UCSD-AML1 (cell line): ENCODE data around the gene ERFL.
"Not testable (repeated sequence)": the region's sequence is repeated elsewhere in the genome, so short reads cannot be mapped to it uniquely, and the experiment has no call there.

Experiments used
- DNase-seq: peaks from one replicate; lab custom pipeline; 2025; ENCODE audit not compliant: unreplicated experiment; lab: John Stamatoyannopoulos, UW

ERFL gene

GRCh38 chr19:41879670-41880328 is 48.5 kb downstream of the ERFL start:
- no peak for DNase-seq

GRCh38 chr19:41879080-41879479 is 49.2 kb downstream of the ERFL start:
- no peak for DNase-seq

DNA sequence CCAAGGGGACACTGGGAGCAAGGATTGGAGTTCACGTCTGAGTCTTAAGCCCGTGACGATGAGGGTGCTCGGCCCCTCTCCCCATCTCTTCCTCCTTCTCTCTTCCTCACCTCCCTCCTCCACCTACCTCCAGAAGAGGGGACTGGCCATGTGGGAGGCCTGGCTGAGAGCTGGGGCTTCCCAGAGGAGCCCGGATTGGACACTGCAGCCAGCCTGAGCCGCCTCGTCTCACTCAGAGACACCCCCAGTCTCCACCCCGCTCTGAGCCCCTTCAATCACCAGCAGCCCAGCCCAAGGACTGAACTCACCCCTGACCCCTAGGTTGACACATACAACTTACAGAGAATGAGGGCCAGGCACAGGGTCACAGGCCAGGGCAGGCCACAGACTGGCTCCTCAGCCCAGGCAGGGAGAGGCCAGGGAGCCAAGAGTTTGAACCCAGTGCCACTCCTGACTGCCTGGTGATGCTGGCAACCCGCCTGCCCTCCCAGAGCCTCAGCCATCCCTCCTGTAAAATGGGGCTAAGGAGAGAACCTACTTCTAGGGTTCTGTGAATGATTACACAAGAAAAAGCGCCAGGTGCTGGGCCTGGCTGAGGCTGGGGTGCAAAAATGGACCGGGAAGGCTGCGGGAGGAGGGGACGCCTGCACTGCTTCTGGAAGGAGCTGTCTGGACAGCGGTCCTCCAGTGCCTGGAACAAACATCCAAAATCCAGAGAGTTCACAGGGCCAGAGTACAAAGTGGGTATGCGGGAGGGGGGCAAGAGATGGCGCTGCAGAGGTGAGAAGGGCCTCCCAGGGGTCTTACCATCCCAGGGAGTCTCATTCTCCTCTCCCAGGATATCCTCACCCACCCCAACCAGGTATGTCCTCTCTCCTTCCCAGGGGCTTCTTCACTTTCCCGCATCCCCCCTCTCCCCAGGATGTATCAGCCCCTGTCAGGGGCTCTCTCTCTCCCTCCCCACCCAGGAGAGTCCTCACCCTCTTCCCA is 50.0 kb downstream of the ERFL start:
- DNase-seq, result peak; percentile 72

DNA sequence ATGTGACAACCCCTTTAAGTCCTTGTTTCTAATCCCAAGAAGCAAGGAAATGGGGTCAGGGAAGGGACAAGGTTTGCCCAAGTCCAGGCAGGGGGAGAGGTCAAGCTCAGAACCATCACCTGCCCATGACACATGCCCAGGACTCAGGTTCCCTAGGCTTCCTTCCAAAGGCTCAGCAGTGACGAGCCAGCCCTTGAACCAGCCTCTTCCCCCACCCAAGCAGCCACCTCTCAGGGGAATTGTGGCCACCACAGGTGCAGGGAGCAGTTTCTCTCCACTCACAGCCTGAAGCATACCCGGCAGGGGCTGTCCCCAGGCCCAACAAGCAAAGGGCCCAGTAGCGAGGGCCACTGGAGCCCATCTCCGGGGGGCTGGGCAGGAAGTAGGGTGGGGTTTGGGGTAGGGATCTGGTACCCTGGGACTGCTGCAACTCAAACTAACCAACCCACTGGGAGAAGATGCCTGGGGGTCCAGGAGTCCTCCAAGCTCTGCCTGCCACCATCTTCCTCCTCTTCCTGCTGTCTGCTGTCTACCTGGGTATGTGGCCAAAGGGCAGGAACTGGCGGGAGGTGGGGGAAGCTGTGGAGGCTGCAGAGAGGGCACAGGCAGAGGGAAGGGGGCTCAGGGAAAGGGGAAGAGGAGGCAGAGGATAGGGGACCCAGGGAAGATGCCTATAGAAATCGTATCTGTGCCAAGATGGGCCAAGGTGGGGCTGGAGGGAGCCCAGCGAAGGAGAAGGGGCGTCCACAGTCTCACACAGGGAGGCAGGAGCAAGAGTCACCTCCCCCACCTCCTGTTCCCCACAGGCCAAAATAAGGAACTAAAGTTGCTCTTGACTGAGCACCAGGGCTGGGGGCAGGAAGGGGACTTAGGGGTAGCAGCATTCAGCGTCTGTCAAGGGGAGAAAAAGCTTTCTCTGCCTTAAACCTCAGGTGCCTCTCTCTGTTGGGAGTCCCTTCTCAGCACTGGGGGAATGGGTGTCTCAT is 51.1 kb downstream of the ERFL start, which contains the start of gene CD79A:
CD79A (plus strand) TSS at position 433 of the 986 bp plus-strand sequence; CDS start at position 459, 26 bp downstream.
- peak; percentile 74 for DNase-seq

GRCh38 chr19:41875973-41876372 is 52.3 kb downstream of the ERFL start:
- DNase-seq, result not testable (repeated sequence)

GRCh38 chr19:41872775-41873647 is 55.2 kb downstream of the ERFL start:
- DNase-seq, result peak; percentile 82

DNA sequence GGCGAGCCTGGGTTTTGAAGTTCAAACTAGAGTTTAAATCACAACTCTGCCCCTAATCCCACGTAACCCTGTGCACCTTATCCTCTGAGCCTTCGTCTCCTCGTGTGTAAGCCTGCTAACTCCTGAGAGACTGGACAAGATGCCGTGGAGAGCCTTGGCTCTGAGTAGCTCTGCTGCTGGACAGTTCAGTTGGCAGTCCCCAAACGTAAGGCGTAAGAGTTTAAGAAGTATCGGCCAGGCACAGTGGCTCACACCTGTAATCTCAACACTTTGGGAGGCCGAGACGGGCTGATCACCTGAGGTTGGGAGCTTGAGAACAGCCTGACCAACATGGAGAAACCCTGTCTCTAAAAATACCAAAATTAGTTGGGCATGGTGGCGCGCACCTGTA is 55.9 kb downstream of the ERFL start:
- no peak for DNase-seq

- peak; percentile 88 for DNase-seq
These were observed 56.5 kb downstream of the ERFL start for GRCh38 chr19:41871573-41872383.

GRCh38 chr19:41870401-41870873 is 57.8 kb downstream of the ERFL start:
- no peak for DNase-seq

DNA sequence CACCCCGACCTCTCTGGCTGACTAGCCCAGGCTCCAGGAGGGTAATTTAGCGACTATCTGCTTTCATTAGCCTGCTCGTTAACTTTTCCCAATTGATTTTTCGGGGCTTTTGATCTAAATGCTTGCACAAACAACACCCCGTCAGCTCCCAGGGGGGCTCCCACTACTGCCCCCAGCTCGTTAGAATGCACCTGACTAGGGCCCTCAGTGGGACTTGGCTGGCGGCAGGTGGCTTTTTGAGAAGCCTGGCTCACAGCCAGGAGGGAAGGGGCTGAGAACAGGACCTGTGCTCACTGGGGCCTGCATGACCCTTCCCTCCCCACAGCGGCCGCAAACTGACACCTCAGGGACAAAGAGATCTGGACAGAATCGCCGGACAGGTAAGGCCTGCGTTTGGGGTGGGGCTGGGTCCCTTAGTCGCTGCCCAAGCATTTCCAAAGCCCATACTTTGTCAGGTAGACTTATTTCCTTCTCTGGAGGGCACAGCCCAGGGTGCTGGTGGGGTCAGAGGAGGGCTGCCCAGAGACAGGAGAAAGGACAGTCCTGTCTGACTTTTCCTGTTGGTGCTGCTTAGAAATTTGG is 58.8 kb downstream of the ERFL start:
- DNase-seq, result no peak

DNA sequence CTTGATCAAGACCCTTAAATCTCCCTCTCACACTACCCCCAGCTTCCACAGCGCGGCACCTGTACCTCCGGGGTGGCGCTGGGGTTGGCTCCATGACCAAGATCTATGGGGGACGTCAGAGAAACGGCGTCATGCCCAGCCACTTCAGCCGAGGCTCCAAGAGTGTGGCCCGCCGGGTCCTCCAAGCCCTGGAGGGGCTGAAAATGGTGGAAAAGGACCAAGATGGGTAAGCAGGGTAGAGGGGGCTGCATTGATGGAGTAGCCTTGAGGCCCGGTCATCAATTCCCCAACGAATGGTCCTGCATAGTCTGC is 59.3 kb downstream of the ERFL start:
- DNase-seq, result no peak

DNA sequence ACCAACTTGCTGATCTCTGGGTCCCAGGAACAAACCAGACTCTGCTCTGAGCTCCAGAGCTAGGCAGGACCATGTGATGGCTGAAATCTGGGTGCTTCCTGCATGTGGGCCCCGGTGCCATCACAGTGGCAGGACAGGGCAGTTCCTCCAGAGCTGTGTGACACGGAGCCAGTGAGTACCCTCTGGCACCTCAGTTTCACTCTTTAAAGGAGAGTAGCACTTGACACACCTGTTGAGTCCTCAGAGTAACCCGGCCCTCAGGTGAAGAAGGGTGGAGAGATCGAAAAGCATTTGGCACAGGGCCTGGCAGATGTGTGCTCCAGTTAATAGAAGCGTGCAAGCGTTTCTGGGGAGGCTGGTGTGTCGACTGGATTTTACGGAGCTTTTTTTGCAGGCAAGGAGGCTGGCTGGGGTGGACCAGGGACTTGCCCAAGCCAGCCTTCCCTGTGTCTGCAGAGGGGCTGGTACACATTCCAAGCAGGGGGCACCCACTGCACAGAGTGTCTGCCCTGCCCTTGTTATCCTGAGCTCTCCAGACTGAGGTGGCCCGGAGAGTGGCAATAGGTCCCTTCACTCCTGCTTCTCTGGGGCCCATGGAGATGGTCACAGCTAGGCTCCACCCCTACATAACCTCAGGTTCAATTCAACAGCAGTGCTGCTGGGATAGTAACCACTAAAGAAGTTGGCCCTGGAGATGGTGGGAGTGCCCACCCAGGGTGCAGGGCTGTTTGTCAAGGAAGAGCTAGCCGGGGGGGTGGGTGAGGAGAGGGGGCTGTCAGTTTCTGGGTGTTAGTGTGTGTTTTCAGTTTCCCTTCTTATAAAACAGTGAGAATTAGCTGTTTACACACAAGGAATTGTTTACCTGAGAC is 59.9 kb downstream of the ERFL start:
- DNase-seq, result no peak

GRCh38 chr19:41866284-41866683 is 62.0 kb downstream of the ERFL start:
- DNase-seq, result no peak

DNA sequence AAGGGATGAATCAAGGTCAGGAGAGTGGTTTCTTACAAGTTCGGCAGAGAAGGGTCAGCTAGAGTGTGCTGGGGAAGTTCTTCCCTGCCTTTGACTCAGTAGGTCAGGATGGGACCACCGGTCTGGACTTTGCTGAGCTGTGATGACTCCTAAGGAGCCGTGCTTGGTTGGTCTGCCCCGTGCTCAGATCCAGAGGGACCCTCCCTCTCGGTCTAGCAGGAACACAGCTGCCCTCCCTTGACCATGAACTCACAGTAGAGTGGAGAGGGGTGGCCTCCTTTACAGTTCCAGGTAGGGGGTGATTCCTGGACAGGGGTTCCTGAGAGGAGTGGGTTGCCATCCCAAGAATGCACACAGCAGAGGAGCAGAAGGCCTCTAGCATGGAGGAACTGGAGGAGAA is 63.9 kb downstream of the ERFL start:
- no peak for DNase-seq

- no peak for DNase-seq
These were observed 64.9 kb downstream of the ERFL start for GRCh38 chr19:41863209-41863931.

DNA sequence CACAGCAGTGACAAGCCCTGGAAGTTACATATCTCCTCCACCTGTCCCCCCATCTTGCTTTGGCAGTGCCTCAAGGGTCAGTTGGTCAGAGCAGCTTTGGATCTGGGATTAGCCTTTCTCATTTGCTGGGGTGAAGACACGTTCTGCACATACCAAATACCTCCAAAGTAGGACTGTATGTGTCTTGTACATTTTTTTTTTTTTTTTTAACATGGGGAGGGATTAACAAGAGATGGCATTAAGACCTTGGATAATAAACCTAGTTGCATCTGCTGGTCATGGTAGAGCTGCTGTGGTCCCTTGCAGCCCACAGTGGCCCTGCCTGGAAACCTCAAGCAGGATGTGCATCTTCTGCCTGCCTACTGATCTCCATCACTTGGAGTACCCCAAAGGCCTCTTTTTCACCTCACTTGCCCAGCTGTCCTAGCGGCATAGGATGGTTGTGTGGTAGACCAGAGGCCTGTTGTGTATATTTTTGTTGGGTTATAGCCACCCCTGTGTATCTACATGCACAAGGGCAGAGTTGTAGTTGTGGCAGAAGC is 65.7 kb downstream of the ERFL start:
- no peak for DNase-seq

DNA sequence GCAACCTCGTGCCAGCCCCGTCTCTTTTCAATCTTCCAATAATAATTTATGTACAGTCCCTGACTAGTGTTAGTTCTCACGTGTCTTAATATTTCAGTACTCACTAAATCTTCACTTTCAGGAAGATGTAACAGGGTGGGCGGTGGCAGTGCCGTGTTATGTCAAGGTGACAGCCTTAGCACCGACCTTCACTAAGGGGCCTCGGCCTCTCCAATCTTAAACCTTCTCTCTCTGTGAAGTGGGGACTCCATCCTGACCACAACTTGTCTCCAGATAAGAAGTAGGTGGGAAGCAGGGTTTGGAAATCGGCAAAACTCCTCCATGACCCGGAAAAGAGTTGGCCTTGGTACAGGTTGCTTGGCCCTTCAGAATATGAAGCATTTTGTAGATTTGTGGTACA is 66.4 kb downstream of the ERFL start:
- no peak for DNase-seq
